ENCODE results near the gene ARHGAP22.

ARHGAP22 gene

GRCh38 chr10:48607356-48608278 lies 2.7 kb upstream of the ARHGAP22 start:
- in situ Hi-C loops (cut with MboI; ENCODE audit: low sequenced_read_pairs): no loop called here

- in situ Hi-C loops (cut with MboI; ENCODE audit: low sequenced_read_pairs): no loop called here
These were observed 1.9 kb upstream of the ARHGAP22 start for GRCh38 chr10:48606530-48607355.

- in situ Hi-C loops (cut with MboI; ENCODE audit: low sequenced_read_pairs): no loop called here
These were observed 1.1 kb upstream of the ARHGAP22 start for GRCh38 chr10:48605786-48606529.

GRCh38 chr10:48604039-48604990 lies 558 bp downstream of the ARHGAP22 start:
- in situ Hi-C loops (cut with MboI; ENCODE audit: low sequenced_read_pairs): no loop called here

GRCh38 chr10:48603421-48604038 lies 1.3 kb downstream of the ARHGAP22 start:
- in situ Hi-C loops (cut with MboI; ENCODE audit: low sequenced_read_pairs): no loop called here

GRCh38 chr10:48602401-48603135 lies 2.3 kb downstream of the ARHGAP22 start:
- in situ Hi-C loops (cut with MboI; ENCODE audit: low sequenced_read_pairs): no loop called here

GRCh38 chr10:48601789-48602188 lies 3.1 kb downstream of the ARHGAP22 start:
- in situ Hi-C loops (cut with MboI; ENCODE audit: low sequenced_read_pairs): no loop called here

GRCh38 chr10:48600645-48601505 lies 4.0 kb downstream of the ARHGAP22 start:
- in situ Hi-C loops (cut with MboI; ENCODE audit: low sequenced_read_pairs): no loop called here

GRCh38 chr10:48599830-48600134 lies 5.1 kb downstream of the ARHGAP22 start:
- in situ Hi-C loops (cut with MboI; ENCODE audit: low sequenced_read_pairs): no loop called here

- in situ Hi-C loops (cut with MboI; ENCODE audit: low sequenced_read_pairs): no loop called here
These were observed 5.7 kb downstream of the ARHGAP22 start for GRCh38 chr10:48598936-48599829.

- in situ Hi-C loops (cut with MboI; ENCODE audit: low sequenced_read_pairs): no loop called here
These were observed 6.5 kb downstream of the ARHGAP22 start for GRCh38 chr10:48598243-48598935.

GRCh38 chr10:48595539-48595932 lies 9.3 kb downstream of the ARHGAP22 start:
- in situ Hi-C loops (cut with MboI; ENCODE audit: low sequenced_read_pairs): no loop called here

- in situ Hi-C loops (cut with MboI; ENCODE audit: low sequenced_read_pairs): no loop called here
These were observed 9.9 kb downstream of the ARHGAP22 start for GRCh38 chr10:48594803-48595538.

- in situ Hi-C loops (cut with MboI; ENCODE audit: low sequenced_read_pairs): no loop called here
These were observed 10.5 kb downstream of the ARHGAP22 start for GRCh38 chr10:48594371-48594770.

GRCh38 chr10:48592346-48592745 lies 12.5 kb downstream of the ARHGAP22 start:
- in situ Hi-C loops (cut with MboI; ENCODE audit: low sequenced_read_pairs): no loop called here

GRCh38 chr10:48590945-48591344 lies 13.9 kb downstream of the ARHGAP22 start:
- in situ Hi-C loops (cut with MboI; ENCODE audit: low sequenced_read_pairs): no loop called here
